ENCODE data around the gene ERICH2.

The ERICH2 gene

DNA sequence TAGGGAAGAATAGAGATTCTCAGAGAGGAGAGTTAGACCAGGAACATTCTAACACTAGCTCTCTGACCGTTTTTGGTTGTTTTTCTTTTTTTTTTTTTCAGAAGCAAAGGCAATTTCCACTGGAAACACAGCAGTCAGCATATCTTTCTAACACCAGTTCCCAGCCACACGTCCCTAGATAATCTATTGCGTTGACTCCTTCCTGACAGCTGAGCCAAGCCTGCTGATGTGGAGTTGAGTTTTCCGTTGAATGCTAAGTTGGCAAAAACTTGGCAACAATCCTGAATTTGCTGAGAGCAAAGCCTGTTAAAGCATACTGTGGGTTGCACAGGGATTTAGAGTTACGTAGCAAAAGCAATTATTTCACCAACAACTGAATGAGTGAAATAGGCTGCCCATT is 65.8 kb downstream of the ERICH2 start:
- no peak for DNase-seq (ENCODE audit: low read depth in 2 of 3, low spot score in 1 of 3)

DNA sequence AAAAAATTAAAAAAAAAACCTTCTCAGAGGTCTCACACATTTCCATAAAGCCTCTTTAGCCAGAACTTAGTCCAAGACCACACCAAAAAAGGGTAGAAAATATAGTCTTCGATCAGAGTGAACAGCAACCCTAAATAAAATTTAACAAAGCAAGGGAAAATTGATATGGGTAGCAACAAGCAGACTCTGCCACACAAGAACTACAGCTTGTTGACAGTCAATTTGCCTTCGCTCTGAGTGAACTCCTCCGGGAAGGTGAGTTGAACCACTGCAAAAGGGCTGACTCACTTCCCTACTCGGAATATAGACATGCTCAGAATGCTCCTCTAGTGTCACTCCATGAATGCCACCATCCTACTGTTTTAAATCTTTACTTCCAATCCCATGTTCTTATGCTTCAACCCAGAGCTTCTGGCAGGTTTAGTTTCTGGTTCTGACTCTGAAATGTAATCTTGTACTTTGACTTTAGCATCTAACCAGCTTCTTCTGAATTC is 70.6 kb downstream of the ERICH2 start:
- no peak for DNase-seq (ENCODE audit: low read depth in 2 of 3, low spot score in 1 of 3)

DNA sequence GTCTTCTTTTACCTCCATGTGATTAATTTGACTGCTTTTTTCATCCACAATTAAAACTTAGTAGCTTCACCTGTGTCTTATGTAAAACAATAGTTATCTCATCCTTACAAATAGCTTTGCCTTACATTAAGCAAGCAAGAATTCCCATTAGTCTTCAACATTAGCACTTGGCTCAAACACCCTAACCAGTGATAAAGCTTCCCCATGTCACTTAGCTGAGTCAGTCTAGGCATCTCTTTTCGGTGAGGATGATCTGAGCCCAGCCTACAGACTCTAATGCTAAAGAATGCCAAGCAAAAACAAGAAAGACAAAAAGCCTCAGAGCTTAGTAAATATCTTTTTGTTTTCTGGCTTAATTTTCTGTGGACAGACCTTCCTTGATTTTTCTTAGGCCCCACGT is 72.6 kb downstream of the ERICH2 start:
- DNase-seq (ENCODE audit: low read depth in 2 of 3, low spot score in 1 of 3) = no peak

DNA sequence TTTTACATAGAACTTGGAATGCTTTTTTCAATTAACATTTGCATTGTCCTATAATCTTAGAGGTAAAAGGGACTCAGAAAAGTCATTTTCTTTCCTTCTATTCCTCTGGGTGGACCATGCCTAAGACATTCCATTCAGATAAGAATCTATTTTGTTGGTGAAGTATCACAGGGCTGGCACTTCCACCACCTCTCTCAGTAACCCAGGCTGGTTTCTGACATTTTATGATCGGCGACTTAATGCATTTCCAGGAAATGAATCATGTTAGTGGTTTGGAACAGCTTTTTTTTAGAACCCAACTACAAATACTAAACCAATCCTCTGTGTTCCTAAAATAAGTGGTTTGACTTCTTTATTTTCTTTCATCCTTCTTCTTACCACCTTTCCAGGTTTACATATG is 73.5 kb downstream of the ERICH2 start:
- DNase-seq (ENCODE audit: low read depth in 2 of 3, low spot score in 1 of 3) = no peak

DNA sequence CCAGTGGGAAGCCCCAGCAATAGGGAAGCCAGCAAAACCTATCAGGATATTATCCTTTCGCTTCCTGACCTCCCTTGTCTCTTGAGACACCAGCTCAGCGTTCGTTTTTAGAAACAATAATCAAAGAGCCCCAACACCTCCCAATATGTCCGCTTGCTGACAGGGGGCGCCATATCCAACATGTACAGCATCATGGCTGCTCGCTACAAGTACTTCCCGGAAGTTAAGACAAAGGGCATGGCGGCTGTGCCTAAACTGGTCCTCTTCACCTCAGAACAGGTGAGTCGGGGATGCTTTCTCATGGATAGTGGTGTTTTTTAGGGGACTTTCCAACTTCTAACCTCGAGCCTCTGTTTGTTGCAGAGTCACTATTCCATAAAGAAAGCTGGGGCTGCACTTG is 75.2 kb downstream of the ERICH2 start:
- DNase-seq (ENCODE audit: low read depth in 2 of 3, low spot score in 1 of 3) = no peak

DNA sequence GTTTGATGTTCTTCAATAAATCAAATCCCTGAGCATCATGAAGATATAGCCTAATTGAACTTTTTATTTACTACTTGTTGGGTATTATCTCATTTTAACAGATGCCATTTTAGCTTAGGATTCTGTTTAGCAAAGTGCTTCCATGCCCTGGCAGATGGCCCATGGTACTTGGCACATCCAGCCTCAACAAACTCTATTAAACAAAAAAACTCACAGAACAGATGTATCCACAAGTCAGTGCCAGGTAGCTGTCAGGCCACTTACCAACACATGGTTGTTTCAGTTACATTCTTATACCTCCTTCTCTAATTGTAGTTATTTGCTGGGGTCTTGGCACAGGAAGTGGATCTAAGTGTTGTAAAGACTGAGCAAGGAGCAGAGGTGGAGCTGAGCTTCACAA is 76.1 kb downstream of the ERICH2 start:
- DNase-seq (ENCODE audit: low read depth in 2 of 3, low spot score in 1 of 3) = no peak

DNA sequence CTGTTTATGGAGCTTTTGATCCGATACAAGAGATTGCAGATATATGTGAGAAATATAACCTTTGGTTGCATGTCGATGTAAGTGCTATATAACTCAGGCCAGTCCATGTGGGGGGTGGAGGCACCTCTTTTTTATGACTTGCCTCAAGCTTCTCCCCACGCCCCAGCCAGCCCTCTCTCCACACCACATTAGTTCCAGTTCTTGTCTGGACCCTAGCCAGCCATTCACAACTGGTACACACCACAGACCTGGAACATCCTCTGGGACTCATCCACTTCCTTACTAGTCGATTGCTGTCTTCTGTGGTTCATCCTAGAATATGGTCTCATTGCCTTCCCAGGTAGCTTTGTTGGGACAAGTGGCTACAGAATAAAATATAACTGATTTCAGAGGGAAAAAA is 77.5 kb downstream of the ERICH2 start:
- no peak for DNase-seq (ENCODE audit: low read depth in 2 of 3, low spot score in 1 of 3)

Measured in stimulated activated CD4-positive, alpha-beta T cell treated with anti-CD3 and anti-CD28 coated beads, Interleukin-12 subunit alpha, Interleukin-12 subunit beta, amount 100 ng/mL, for 48 hours (primary cell).